HepG2 (cell line): ENCODE data around the gene P3H4. TPM values are rescaled to one million over a fixed set of nuclear protein-coding genes. Genes with fewer than 3 reads are reported as not detected.

Experiments used
- HES4 ChIP-seq: sonication (generic); formaldehyde crosslinking; IDR thresholded peaks from 2 replicates; pipeline ENCODE4 v1.9.0; 2021; ENCODE audit warnings: mild to moderate bottlenecking, missing genetic modification reagents, borderline replicate concordance
- JARID2 ChIP-seq: sonication (generic); formaldehyde crosslinking; IDR thresholded peaks from 2 replicates; pipeline ENCODE4 v1.8.1; 2023; ENCODE audit warnings: missing genetic modification reagents, inconsistent platforms; ENCODE audit not compliant: insufficient replicate concordance
- KLF13 ChIP-seq: sonication (generic); formaldehyde crosslinking; IDR thresholded peaks from 2 replicates; pipeline ENCODE4 v1.4.0; 2020; ENCODE audit warnings: mild to moderate bottlenecking, missing genetic modification reagents
- MXD4 ChIP-seq: IDR thresholded peaks from 2 replicates; pipeline ENCODE4 v1.6.1; 2016; ENCODE audit warnings: mild to moderate bottlenecking, missing biosample characterization, missing genetic modification reagents
- NFIB ChIP-seq: sonication (generic); formaldehyde crosslinking; IDR thresholded peaks from 2 replicates; pipeline ENCODE4 v1.9.0; 2021; ENCODE audit warnings: missing genetic modification reagents, mild to moderate bottlenecking, borderline replicate concordance
- NONO ChIP-seq, 2 experiments: fragments of 450-650 bp in 1 of 2; sonication (generic) in 1 of 2; formaldehyde crosslinking in 1 of 2; IDR thresholded peaks in 1 of 2; conservative IDR thresholded peaks in 1 of 2; 2 replicates each; pipeline versions ENCODE4 v1.6.1 to v1.8.0; 2017 to 2022; ENCODE audit warnings: mild to moderate bottlenecking in 1 of 2, missing genetic modification reagents in 1 of 2, moderate library complexity in 1 of 2
- NR0B2 ChIP-seq: sonication (generic); formaldehyde crosslinking; IDR thresholded peaks from 2 replicates; pipeline ENCODE4 v1.4.0; 2020; ENCODE audit warnings: mild to moderate bottlenecking, missing genetic modification reagents
- SALL1 ChIP-seq: sonication (generic); formaldehyde crosslinking; IDR thresholded peaks from 2 replicates; pipeline ENCODE4 v1.8.0; 2022; ENCODE audit warnings: mild to moderate bottlenecking, missing genetic modification reagents
- TCF12 ChIP-seq, 2 experiments: fragments of 450-650 bp in 1 of 2; sonication (generic) in 1 of 2; formaldehyde crosslinking in 1 of 2; IDR thresholded peaks; 2 replicates each; pipeline versions ENCODE4 v1.6.1 to v1.8.0; 2017 to 2022; ENCODE audit warnings: antibody characterized with exemption in 1 of 2, mild to moderate bottlenecking in 1 of 2, missing genetic modification reagents in 1 of 2, moderate library complexity in 1 of 2
- YEATS2 ChIP-seq: sonication (generic); formaldehyde crosslinking; IDR thresholded peaks from 2 replicates; pipeline ENCODE4 v1.4.0; 2020; ENCODE audit warnings: missing genetic modification reagents, borderline replicate concordance
- ZFP36L2 ChIP-seq: sonication (generic); formaldehyde crosslinking; IDR thresholded peaks from 2 replicates; pipeline ENCODE4 v1.4.0; 2020; ENCODE audit warnings: missing genetic modification reagents
- ZFYVE20 ChIP-seq: sonication (generic); formaldehyde crosslinking; IDR thresholded peaks from 2 replicates; pipeline ENCODE4 v1.8.0; 2023; ENCODE audit warnings: low read depth, mild to moderate bottlenecking, moderate library complexity, missing genetic modification reagents, borderline replicate concordance
- ZNF24 ChIP-seq: fragments of 450-650 bp; IDR thresholded peaks from 2 replicates; pipeline ENCODE4 v1.6.1; 2017; ENCODE audit warnings: antibody characterized with exemption, mild to moderate bottlenecking
- ZNF430 ChIP-seq: sonication (generic); formaldehyde crosslinking; IDR thresholded peaks from 2 replicates; pipeline ENCODE4 v1.9.0; 2021; ENCODE audit warnings: mild to moderate bottlenecking, missing genetic modification reagents
- ZNF616 ChIP-seq: sonication (generic); formaldehyde crosslinking; IDR thresholded peaks from 2 replicates; pipeline ENCODE4 v1.5.0; 2020; ENCODE audit warnings: low read depth, mild to moderate bottlenecking, missing genetic modification reagents
- ZNF629 ChIP-seq: sonication (generic); formaldehyde crosslinking; conservative IDR thresholded peaks from 2 replicates; pipeline ENCODE4 v1.5.0; 2020; ENCODE audit warnings: missing genetic modification reagents
- ZNF670 ChIP-seq: sonication (generic); formaldehyde crosslinking; IDR thresholded peaks from 2 replicates; pipeline ENCODE4 v1.8.0; 2022; ENCODE audit warnings: mild to moderate bottlenecking, missing genetic modification reagents, borderline replicate concordance
- ZNF768 ChIP-seq: sonication (generic); formaldehyde crosslinking; IDR thresholded peaks from 2 replicates; pipeline ENCODE4 v1.4.0; 2020; ENCODE audit warnings: missing genetic modification reagents
- ZNF782 ChIP-seq: sonication (generic); formaldehyde crosslinking; IDR thresholded peaks from 2 replicates; pipeline ENCODE4 v1.4.0; 2020; ENCODE audit warnings: missing genetic modification reagents, mild to moderate bottlenecking, borderline replicate concordance
- polyA plus RNA-seq, 8 experiments: library from polyadenylated mRNA; depleted of rRNA in 3 of 8; stranded (reverse) in 7 of 8; unstranded in 1 of 8; fragments of >200 nt; fragmentation: Illumina TruSeq in 4 of 8; extraction: Trizol in 4 of 8; gene quantifications; 2 replicates each; pipeline versions ENCODE4 v1.2.1 to v1.2.3, GENCODE V29; 2011 to 2016; ENCODE audit warnings: low read depth in 4 of 8, missing spikeins in 1 of 8, mixed read lengths in 1 of 8; ENCODE audit not compliant: insufficient read depth in 1 of 8
- total RNA-seq, 5 experiments: library from RNA; depleted of rRNA; stranded (reverse); fragments of >200 nt; fragmentation: Illumina TruSeq; extraction: Trizol; gene quantifications; 2 replicates each; pipeline ENCODE4 v1.2.3, GENCODE V29; 2016; ENCODE audit warnings: low read depth in 1 of 5
- TF ChIP-seq, protein P1 (sequence below): sonication (generic); formaldehyde crosslinking; IDR thresholded peaks from 2 replicates; pipeline ENCODE4 v1.4.0; 2020; ENCODE audit warnings: missing genetic modification reagents
- TF ChIP-seq, protein P2 (sequence below): sonication (generic); formaldehyde crosslinking; IDR thresholded peaks from 2 replicates; pipeline ENCODE4 v1.8.1; 2023; ENCODE audit warnings: mild to moderate bottlenecking, missing genetic modification reagents

P3H4 gene
- total and polyA plus RNA-seq, 2 of the 13 experiments (the other 11 are each of a cell fraction or from before 2014, with no cell fraction given), result 37.1 to 50.6 TPM

DNA sequence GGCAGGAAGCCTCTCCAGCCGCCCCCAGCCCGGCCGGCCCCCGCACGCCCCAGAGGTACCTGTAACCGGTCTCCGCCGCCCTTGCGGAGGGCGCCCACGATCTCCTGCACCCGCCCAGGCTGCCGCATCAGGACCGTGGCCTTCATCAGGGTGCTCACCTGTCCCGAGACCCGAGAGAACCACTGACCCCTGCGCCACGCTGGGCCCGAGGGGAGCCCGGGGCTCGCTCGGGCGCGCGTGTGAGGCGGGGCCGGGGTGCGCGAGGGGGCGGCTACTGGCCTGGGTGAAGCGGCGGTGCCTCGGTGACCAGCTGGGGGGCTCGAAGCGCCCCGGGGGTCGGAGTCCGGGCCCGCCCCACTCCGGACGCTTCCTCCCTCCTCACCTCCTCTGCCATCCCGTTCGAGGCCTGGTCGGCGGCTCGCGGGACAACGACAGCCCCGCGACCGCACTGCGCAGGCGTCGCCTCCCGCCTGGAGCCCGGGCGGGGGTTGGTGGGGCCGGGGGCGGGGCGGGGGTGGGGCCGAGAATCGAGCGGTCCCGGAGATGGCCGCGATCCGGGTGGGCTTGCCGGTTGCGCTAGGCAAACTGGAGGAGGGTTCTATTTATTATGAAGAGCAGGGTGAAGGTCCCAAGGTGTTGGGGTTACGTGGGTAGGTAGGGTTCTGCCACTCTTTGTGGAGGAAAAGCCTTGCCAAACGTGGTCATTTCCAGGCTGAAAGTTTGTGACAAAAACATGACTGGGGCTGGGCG lies 24.2 kb upstream of the P3H4 start, which contains the start of gene NT5C3B (continued):
- TF ChIP-seq KLF13 (0 out of 2 replicates have a peak, but pooled peaks have one; percentile 54), NONO (IDR thresholded peaks at IDR 0.05) (no peak), NONO (CRISPR knock-in tag; conservative IDR thresholded peaks at IDR 0.05) (peak; percentile 81), ZFYVE20 (CRISPR knock-in tag) (no peak), JARID2 (no peak), ZNF430 (CRISPR knock-in tag) (no peak), ZNF24 (no peak), ZNF670 (CRISPR knock-in tag) (peak; percentile 7; the same call in 1 of the 2 replicates), TCF12 (IDR thresholded peaks at IDR 0.05) (no peak), TCF12 (CRISPR knock-in tag; IDR thresholded peaks at IDR 0.05) (peak; percentile 67; the same call in 1 of the 2 replicates), HES4 (CRISPR knock-in tag) (no peak; the same call in 1 of the 2 replicates), ZNF782 (CRISPR knock-in tag) (no peak), ZNF768 (CRISPR knock-in tag) (peak; percentile 73; the same call in 1 of the 2 replicates), ZNF629 (CRISPR knock-in tag) (no peak), SALL1 (CRISPR knock-in tag) (peak; percentile 36; the same call in 1 of the 2 replicates), NR0B2 (CRISPR knock-in tag) (peak; percentile 86), YEATS2 (CRISPR knock-in tag) (no peak), NFIB (CRISPR knock-in tag) (no peak), MXD4 (CRISPR knock-in tag) (peak; percentile 12; the same call in 1 of the 2 replicates), ZNF616 (CRISPR knock-in tag) (peak; percentile 65; the same call in 1 of the 2 replicates), ZFP36L2 (CRISPR knock-in tag) (no peak)
- TF ChIP-seq, protein P1, sequence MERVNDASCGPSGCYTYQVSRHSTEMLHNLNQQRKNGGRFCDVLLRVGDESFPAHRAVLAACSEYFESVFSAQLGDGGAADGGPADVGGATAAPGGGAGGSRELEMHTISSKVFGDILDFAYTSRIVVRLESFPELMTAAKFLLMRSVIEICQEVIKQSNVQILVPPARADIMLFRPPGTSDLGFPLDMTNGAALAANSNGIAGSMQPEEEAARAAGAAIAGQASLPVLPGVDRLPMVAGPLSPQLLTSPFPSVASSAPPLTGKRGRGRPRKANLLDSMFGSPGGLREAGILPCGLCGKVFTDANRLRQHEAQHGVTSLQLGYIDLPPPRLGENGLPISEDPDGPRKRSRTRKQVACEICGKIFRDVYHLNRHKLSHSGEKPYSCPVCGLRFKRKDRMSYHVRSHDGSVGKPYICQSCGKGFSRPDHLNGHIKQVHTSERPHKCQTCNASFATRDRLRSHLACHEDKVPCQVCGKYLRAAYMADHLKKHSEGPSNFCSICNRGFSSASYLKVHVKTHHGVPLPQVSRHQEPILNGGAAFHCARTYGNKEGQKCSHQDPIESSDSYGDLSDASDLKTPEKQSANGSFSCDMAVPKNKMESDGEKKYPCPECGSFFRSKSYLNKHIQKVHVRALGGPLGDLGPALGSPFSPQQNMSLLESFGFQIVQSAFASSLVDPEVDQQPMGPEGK (CRISPR knock-in tag), result peak; percentile 68
- TF ChIP-seq, protein P2, sequence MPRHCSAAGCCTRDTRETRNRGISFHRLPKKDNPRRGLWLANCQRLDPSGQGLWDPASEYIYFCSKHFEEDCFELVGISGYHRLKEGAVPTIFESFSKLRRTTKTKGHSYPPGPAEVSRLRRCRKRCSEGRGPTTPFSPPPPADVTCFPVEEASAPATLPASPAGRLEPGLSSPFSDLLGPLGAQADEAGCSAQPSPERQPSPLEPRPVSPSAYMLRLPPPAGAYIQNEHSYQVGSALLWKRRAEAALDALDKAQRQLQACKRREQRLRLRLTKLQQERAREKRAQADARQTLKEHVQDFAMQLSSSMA, result no peak
- TF ChIP-seq, all 625 proteins: peak for 155
